Measurements from ENCODE around the gene BBS4.
A peak's percentile ranks its signal among the peaks of the same experiment; 100 is the strongest.

Gene BBS4

GRCh38 chr15:72766025-72766424 lies 80.0 kb downstream of the BBS4 start:
- DNase-seq: no peak

DNA sequence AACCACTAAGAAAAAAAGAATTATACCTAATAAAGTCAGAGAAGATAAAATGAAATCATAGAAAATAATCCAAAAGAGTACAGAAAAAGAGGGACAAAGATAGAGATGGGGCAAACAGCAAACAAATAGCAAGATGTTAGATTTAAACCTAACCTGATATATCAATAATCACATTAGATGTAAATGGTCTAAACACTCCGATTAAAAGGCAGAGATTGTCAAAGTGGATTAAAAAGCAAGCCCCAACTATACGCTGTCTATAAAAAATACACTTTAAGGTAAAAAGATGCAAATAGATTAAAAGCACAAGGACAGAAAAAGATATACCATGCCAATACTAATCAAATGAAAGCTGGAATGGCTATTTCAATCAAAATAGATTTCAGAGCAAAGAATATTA lies 80.8 kb downstream of the BBS4 start:
- no peak for DNase-seq

GRCh38 chr15:72770673-72771328 lies 84.8 kb downstream of the BBS4 start:
- DNase-seq: no peak

DNA sequence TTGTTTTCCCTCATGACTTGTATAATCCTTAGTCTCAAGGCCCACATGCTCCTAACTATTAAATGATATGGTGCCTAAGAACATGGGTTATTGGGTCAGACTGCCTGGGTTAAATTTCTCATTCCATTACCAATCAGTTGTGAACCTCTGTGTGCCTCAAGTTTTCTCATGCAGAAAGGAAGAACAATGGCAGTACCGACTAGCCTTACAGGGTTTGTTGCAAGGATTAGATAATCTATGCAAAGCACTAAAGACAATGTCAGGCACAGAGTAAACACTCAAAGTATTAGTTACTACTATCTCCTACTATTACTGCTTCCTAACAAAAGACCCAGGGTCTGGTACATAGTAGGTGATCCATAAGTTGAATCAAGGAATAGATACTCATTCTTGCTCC lies 85.3 kb downstream of the BBS4 start:
- no peak for DNase-seq

DNA sequence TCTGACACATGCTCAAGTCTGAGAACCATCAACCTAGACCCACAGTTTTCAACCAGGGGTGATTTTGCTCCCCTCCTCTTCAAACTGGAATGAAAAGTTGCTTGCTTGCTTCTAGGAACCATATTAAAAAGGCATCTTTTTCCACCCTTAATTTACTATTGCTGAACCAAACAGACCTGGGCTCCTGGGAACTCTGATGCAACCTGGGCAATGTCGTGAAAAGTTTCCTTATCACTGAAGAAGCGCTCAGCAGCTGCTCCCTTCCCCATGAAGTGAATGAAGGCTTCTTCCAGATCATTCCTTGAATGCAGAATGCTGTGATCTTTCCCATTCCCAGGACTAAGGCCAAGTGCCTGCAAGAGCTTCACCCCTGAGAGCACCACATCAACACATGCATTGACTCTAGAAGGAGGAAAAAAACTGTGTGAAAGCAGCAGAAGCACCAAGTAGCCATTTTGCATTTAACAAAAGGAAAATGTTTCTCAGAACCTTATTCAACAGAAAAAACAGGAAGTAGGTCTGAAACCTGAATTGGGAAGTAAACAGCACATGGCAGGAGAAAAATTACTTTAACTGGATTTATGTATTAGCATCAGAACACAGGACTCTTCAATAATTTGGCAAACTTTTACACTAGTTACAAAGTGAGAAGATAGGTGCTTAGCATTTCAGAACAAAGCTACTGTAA lies 88.8 kb downstream of the BBS4 start:
- DNase-seq: no peak

GRCh38 chr15:72778796-72779195 lies 92.8 kb downstream of the BBS4 start:
- no peak for DNase-seq

DNA sequence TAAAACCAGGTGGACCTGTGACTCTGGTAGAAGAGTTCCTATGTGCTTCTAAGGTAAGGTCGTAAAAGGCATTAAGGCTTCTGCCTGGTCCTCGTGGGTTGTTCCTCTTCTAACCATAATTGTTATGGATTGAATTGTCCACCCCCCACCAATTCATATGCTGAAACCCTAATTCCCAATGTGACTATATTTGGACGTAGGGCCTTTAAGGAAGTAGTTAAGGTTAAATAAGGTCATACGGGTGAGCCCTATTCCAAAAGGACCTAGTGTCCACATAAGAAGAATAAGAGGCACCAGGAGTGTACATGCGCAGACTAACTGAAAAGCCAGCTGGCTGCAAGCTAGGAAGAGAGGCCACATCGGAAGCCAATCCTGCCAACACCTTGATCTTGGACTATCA lies 95.6 kb downstream of the BBS4 start:
- no peak for DNase-seq

GRCh38 chr15:72782274-72783003 lies 96.4 kb downstream of the BBS4 start:
- no peak for DNase-seq

- DNase-seq: peak; percentile 34 to 54
These were observed 97.1 kb downstream of the BBS4 start for GRCh38 chr15:72783004-72783639.

- DNase-seq: peak; percentile 91 to 92
These were observed 97.8 kb downstream of the BBS4 start, which contains the start of gene ADPGK for GRCh38 chr15:72783640-72784455. Gene ADPGK, minus strand, starts transcription at chr15:72783758. Its CDS starts 67 bp downstream, at chr15:72783691.

DNA sequence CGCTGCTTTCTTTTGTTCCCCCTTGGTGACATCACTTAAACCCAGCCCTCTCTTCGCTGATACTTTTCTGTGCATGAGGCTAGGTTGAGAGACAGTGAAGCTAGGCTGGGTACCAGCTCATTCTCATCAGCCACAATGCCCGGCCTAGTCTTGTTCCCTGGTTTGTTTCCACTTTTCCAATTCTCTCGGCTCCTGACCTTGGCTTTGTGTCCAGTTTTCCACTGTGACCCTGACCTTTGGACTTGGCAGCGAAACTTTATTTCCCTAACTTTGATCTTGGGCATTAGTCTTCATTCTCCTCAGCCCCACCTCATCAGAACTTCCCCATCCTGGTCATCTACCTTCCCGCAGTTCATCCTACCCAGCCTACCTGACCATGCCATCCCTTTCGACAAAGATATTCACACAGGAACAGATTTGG lies 98.5 kb downstream of the BBS4 start:
- no peak for DNase-seq

GRCh38 chr15:72785432-72785831 lies 99.4 kb downstream of the BBS4 start:
- peak; percentile 57 to 71 for DNase-seq

GRCh38 chr15:72785841-72786240 lies 99.8 kb downstream of the BBS4 start:
- DNase-seq: no peak

DNA sequence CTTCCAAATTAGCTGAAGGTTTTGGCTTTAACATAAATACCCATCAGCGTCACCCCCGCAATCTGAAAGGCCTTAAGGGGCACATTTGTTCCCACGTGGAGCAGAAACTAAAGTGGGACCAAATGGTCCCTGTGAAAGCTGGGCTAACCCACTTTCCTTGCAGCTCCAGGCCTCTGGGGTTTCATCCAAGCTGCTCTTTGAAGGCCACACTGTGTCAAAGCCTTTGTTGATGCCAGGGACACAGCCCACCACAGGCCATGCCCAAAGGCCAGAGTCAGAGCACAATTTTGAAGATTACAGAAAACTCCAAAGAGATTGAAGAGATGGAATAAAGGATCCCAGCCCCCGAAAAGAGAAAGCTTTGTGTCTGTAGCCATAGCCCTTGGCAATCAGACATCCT lies 100.2 kb downstream of the BBS4 start:
- no peak for DNase-seq

GRCh38 chr15:72786676-72787345 lies 100.8 kb downstream of the BBS4 start:
- no peak for DNase-seq

- DNase-seq: no peak
These were observed 101.5 kb downstream of the BBS4 start for GRCh38 chr15:72787526-72787925.
